ENCODE measurements around the gene STYX.

GRCh38 chr14:52759145-52759544 is 29.2 kb downstream of the STYX start:
- TF ChIP-seq CTCF (conservative IDR thresholded peaks at IDR 0.05; ENCODE audit: low read depth, low read length) (no peak), EZH2phosphoT487 (IDR thresholded peaks at IDR 0.05; ENCODE audit: borderline replicate concordance, low read length) (no peak), EZH2 (IDR thresholded peaks at IDR 0.05; ENCODE audit: low read length, unreplicated experiment) (no peak)
